Thyroid gland (tissue), 4 donors: ENCODE data around the gene KLC3.

ENCODE experiments used
- POLR2A ChIP-seq, 2 donors: fragments of 450-650 bp; IDR thresholded peaks; one replicate each; pipeline ENCODE4 v1.6.1; 2017; ENCODE audit warnings: antibody characterized with exemption in 2 of 2, mild to moderate bottlenecking in 2 of 2, moderate library complexity in 1 of 2
- TF ChIP-seq, protein P1 (sequence below), 6 experiments: fragments of 200-600 bp in 3 of 6; fragments of 450-650 bp in 3 of 6; sonication (generic) in 3 of 6; IDR thresholded peaks; one replicate each; pipeline ENCODE4 v1.5.1; 2016 to 2019; ENCODE audit warnings: antibody characterized with exemption in 6 of 6, mild to moderate bottlenecking in 2 of 6, inconsistent platforms in 1 of 6, moderate library complexity in 1 of 6

DNA sequence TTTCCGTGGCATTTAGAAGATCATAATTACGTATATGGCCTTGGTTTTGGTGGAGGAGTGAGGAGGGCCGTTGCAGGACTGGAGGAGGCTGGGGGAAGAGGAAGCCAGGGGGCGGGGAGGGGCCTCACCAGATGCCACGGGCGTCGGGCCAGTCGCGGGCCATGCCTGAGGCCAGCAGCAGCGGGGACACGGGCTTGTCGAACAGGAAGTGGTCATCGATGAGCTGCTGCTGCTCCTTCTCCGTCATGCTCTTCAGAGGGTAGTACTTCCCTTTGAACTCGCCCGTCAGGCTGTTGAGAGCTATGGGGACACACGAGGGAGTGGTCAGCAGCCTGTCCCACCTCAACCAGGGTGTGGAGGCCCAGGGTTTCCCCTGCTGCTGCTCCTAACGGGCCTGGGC lies 28.9 kb upstream of the KLC3 start:
- TF ChIP-seq POLR2A (IDR thresholded peaks at IDR 0.05), result no peak
- TF ChIP-seq, protein P1, sequence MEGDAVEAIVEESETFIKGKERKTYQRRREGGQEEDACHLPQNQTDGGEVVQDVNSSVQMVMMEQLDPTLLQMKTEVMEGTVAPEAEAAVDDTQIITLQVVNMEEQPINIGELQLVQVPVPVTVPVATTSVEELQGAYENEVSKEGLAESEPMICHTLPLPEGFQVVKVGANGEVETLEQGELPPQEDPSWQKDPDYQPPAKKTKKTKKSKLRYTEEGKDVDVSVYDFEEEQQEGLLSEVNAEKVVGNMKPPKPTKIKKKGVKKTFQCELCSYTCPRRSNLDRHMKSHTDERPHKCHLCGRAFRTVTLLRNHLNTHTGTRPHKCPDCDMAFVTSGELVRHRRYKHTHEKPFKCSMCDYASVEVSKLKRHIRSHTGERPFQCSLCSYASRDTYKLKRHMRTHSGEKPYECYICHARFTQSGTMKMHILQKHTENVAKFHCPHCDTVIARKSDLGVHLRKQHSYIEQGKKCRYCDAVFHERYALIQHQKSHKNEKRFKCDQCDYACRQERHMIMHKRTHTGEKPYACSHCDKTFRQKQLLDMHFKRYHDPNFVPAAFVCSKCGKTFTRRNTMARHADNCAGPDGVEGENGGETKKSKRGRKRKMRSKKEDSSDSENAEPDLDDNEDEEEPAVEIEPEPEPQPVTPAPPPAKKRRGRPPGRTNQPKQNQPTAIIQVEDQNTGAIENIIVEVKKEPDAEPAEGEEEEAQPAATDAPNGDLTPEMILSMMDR (IDR thresholded peaks at IDR 0.05), result no peak
